ENCODE measurements around the gene DSCAML1.

GRCh38 chr11:117557361-117557760 is 239.7 kb downstream of the DSCAML1 start:
- TF ChIP-seq CTCF (IDR thresholded peaks at IDR 0.05; ENCODE audit: low read depth, low read length) (no peak), EZH2phosphoT487 (IDR thresholded peaks at IDR 0.05; ENCODE audit: low read depth) (no peak)
